WTC11 (cell line): ENCODE results near the gene PRKAG2. TPM values are rescaled to one million over a fixed set of nuclear protein-coding genes. Genes with fewer than 3 reads are reported as not detected.

ENCODE experiments used
- ATAC-seq: fragments of 200-7000 bp; cut with Tn5 transposase; 2 replicates; pipeline ENCODE4 v1.10.0; 2021; ENCODE audit warnings: mild to moderate bottlenecking, moderate library complexity
- CTCF ChIA-PET: fragments of 300-600 bp; sonication (Branson Sonifier 250); formaldehyde crosslinking; loops from one replicate; lab custom pipeline; 2021; ENCODE audit warnings: antibody characterized with exemption; lab: Charles Lee
- POLR2A ChIA-PET: fragments of 350-600 bp; sonication (Branson Sonifier 250); formaldehyde crosslinking; loops from one replicate; lab custom pipeline; 2021; ENCODE audit warnings: antibody characterized with exemption; lab: Charles Lee
- DNase-seq: peaks from one replicate; pipeline ENCODE4 v3.0.0; 2021; ENCODE audit warnings: low spot score
- H3K27ac Mint-ChIP-seq: 2 replicates; pipeline ENCODE4 v1.8.0; 2021; ENCODE audit warnings: mixed read lengths
- H3K27me3 Mint-ChIP-seq: 2 replicates; pipeline ENCODE4 v1.8.0; 2021; ENCODE audit warnings: low read depth, mild to moderate bottlenecking, moderate library complexity, mixed read lengths
- H3K36me3 Mint-ChIP-seq: 2 replicates; pipeline ENCODE4 v1.8.0; 2021; ENCODE audit warnings: mixed read lengths
- H3K4me1 Mint-ChIP-seq: 2 replicates; pipeline ENCODE4 v1.8.0; 2022; ENCODE audit warnings: mixed read lengths
- H3K4me3 Mint-ChIP-seq: 2 replicates; pipeline ENCODE4 v1.8.0; 2021; ENCODE audit warnings: mild to moderate bottlenecking, moderate library complexity, mixed read lengths
- H3K9me3 Mint-ChIP-seq: 2 replicates; pipeline ENCODE4 v1.8.0; 2021; ENCODE audit warnings: mixed read lengths
- CREB1 ChIP-seq: sonication (generic); formaldehyde crosslinking; IDR thresholded peaks from 2 replicates; pipeline ENCODE4 v1.8.0; 2023; ENCODE audit warnings: mild to moderate bottlenecking, missing genetic modification reagents
- ETV6 ChIP-seq: sonication (generic); formaldehyde crosslinking; IDR thresholded peaks from 2 replicates; pipeline ENCODE4 v1.8.1; 2022; ENCODE audit warnings: mild to moderate bottlenecking, missing genetic modification reagents
- JAZF1 ChIP-seq: fragments of 250-450 bp; sonication (Bioruptor Pico); IDR thresholded peaks from 2 replicates; pipeline ENCODE4 v1.9.0; 2021; ENCODE audit warnings: moderate library complexity, mild to moderate bottlenecking, inconsistent platforms
- KAT7 ChIP-seq: sonication (generic); formaldehyde crosslinking; IDR thresholded peaks from 2 replicates; pipeline ENCODE4 v1.8.1; 2023; ENCODE audit warnings: missing genetic modification reagents, mild to moderate bottlenecking, borderline replicate concordance
- SMAD4 ChIP-seq: sonication (generic); formaldehyde crosslinking; IDR thresholded peaks from 2 replicates; pipeline ENCODE4 v1.8.0; 2022; ENCODE audit warnings: mild to moderate bottlenecking, missing genetic modification reagents
- TEAD4 ChIP-seq: sonication (generic); formaldehyde crosslinking; IDR thresholded peaks from 2 replicates; pipeline ENCODE4 v1.8.0; 2022; ENCODE audit warnings: mild to moderate bottlenecking, missing genetic modification reagents
- ZBTB21 ChIP-seq: sonication (generic); formaldehyde crosslinking; IDR thresholded peaks from 2 replicates; pipeline ENCODE4 v1.8.1; 2023; ENCODE audit warnings: mild to moderate bottlenecking, missing genetic modification reagents, borderline replicate concordance
- ZNF416 ChIP-seq: fragments of 250-450 bp; sonication (Bioruptor Pico); IDR thresholded peaks from 2 replicates; pipeline ENCODE4 v1.9.0; 2021; ENCODE audit warnings: mild to moderate bottlenecking, inconsistent platforms
- total RNA-seq: library from RNA; stranded (reverse); gene quantifications from 3 replicates; pipeline ENCODE4 v1.2.3, GENCODE V29; 2021
- TF ChIP-seq, protein P1 (sequence below): sonication (generic); formaldehyde crosslinking; conservative IDR thresholded peaks from 2 replicates; pipeline ENCODE4 v1.8.1; 2022; ENCODE audit warnings: mild to moderate bottlenecking, missing genetic modification reagents
- TF ChIP-seq, protein P2 (sequence below): sonication (generic); formaldehyde crosslinking; IDR thresholded peaks from 2 replicates; pipeline ENCODE4 v1.8.1; 2022; ENCODE audit warnings: missing genetic modification reagents, borderline replicate concordance
- TF ChIP-seq, protein P3 (sequence below): sonication (generic); formaldehyde crosslinking; IDR thresholded peaks from 2 replicates; pipeline ENCODE4 v1.8.1; 2023; ENCODE audit warnings: mild to moderate bottlenecking, missing genetic modification reagents, borderline replicate concordance
- TF ChIP-seq, protein P4 (sequence below): sonication (generic); formaldehyde crosslinking; IDR thresholded peaks from 2 replicates; pipeline ENCODE4 v1.8.1; 2023; ENCODE audit warnings: mild to moderate bottlenecking, missing genetic modification reagents, moderate library complexity
- TF ChIP-seq, protein P5 (sequence below): fragments of 250-450 bp; sonication (Bioruptor Pico); IDR thresholded peaks from 2 replicates; pipeline ENCODE4 v1.8.0; 2021; ENCODE audit warnings: mild to moderate bottlenecking
- TF ChIP-seq, protein P6 (sequence below): fragments of 250-450 bp; sonication (Bioruptor Pico); IDR thresholded peaks from 2 replicates; pipeline ENCODE4 v1.9.0; 2021; ENCODE audit warnings: mild to moderate bottlenecking
- TF ChIP-seq, protein P7 (sequence below): sonication (generic); formaldehyde crosslinking; IDR thresholded peaks from 2 replicates; pipeline ENCODE4 v1.8.0; 2023; ENCODE audit warnings: missing genetic modification reagents
- TF ChIP-seq, protein P8 (sequence below): sonication (generic); formaldehyde crosslinking; IDR thresholded peaks from 2 replicates; pipeline ENCODE4 v1.8.1; 2023; ENCODE audit warnings: mild to moderate bottlenecking, missing genetic modification reagents

The PRKAG2 gene
- total RNA-seq, 1 experiment from 2014 or later = 20.3 TPM

DNA sequence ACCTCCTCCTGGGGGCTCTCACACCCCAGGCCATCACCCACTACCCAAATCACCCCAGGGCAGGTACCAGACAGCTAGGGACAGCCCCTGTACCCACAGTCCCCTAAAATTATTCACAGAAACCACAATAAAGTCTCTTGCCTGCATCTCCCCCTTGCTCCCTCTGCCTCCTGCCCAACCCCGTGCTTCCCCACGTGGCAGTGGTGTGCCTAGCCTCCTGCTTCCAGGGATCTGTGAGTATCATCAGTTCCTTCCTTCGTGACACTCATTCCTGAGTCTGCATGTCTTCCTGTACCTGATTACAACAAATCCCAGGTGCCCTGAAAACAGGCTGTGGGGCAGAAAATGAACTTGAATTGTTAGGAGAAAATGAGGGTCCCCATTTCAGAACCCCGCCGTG lies 61.5 kb downstream of the PRKAG2 start:
- Mint-ChIP-seq H3K27me3 (peaks cover 30% of the 10 kb centered on the region), H3K4me3 (no peak overlapping the region; the same call in 1 of the 2 replicates), H3K9me3 (no peaks in the 10 kb centered on the region), H3K36me3 (no peaks in the 10 kb centered on the region), H3K27ac (no peak overlapping the region), H3K4me1 (peaks cover 28% of the 10 kb centered on the region)
- ChIA-PET POLR2A (no interaction called here), CTCF (interaction anchor here (0.6 to 2.8 kb wide), 6 partner anchors 21 to 117 kb away, joined by 3 to 25 read pairs (median 4); no protein-coding TSS in a partner anchor)
- TF ChIP-seq, protein P1, sequence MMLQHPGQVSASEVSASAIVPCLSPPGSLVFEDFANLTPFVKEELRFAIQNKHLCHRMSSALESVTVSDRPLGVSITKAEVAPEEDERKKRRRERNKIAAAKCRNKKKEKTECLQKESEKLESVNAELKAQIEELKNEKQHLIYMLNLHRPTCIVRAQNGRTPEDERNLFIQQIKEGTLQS (CRISPR knock-in tag) = no peak
- TF ChIP-seq SMAD4 (CRISPR knock-in tag) = no peak
- no peak for TF ChIP-seq ETV6 (CRISPR knock-in tag)
- DNase-seq (no peak), ATAC-seq (no peak)

DNA sequence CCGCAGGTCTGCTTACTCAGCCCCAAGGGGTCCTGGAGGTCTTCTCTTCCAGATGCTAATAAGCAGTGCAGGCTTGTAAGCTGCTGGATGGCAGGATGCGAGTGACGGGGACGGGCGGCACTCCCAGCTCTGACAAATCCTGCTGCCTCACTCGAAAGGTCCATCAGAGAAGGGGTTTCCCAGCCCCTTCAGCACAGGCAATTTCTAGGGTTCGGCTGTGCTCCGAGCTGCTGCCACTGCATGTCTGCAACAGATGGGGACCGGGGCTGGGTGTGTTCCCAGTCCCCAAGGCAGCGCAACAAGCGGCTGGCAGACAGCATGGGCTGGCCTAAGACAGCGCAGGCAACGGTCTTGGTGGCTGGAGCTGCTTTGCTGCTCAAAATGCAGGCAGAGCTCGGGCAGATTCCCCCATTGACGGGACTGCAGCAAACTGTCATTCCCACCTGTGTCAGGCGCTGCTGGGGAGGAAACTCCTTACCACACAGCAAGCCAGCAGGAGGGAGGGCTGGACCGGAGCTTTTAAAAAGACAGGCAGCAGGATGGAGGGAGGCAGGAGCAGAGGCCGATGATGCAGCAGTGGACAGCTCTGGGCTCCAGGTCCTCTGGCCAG lies 62.4 kb downstream of the PRKAG2 start:
- TF ChIP-seq, protein P2, sequence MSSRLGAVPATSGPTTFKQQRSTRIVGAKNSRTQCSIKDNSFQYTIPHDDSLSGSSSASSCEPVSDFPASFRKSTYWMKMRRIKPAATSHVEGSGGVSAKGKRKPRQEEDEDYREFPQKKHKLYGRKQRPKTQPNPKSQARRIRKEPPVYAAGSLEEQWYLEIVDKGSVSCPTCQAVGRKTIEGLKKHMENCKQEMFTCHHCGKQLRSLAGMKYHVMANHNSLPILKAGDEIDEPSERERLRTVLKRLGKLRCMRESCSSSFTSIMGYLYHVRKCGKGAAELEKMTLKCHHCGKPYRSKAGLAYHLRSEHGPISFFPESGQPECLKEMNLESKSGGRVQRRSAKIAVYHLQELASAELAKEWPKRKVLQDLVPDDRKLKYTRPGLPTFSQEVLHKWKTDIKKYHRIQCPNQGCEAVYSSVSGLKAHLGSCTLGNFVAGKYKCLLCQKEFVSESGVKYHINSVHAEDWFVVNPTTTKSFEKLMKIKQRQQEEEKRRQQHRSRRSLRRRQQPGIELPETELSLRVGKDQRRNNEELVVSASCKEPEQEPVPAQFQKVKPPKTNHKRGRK (CRISPR knock-in tag) = no peak
- TF ChIP-seq, protein P3, sequence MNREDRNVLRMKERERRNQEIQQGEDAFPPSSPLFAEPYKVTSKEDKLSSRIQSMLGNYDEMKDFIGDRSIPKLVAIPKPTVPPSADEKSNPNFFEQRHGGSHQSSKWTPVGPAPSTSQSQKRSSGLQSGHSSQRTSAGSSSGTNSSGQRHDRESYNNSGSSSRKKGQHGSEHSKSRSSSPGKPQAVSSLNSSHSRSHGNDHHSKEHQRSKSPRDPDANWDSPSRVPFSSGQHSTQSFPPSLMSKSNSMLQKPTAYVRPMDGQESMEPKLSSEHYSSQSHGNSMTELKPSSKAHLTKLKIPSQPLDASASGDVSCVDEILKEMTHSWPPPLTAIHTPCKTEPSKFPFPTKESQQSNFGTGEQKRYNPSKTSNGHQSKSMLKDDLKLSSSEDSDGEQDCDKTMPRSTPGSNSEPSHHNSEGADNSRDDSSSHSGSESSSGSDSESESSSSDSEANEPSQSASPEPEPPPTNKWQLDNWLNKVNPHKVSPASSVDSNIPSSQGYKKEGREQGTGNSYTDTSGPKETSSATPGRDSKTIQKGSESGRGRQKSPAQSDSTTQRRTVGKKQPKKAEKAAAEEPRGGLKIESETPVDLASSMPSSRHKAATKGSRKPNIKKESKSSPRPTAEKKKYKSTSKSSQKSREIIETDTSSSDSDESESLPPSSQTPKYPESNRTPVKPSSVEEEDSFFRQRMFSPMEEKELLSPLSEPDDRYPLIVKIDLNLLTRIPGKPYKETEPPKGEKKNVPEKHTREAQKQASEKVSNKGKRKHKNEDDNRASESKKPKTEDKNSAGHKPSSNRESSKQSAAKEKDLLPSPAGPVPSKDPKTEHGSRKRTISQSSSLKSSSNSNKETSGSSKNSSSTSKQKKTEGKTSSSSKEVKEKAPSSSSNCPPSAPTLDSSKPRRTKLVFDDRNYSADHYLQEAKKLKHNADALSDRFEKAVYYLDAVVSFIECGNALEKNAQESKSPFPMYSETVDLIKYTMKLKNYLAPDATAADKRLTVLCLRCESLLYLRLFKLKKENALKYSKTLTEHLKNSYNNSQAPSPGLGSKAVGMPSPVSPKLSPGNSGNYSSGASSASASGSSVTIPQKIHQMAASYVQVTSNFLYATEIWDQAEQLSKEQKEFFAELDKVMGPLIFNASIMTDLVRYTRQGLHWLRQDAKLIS (CRISPR knock-in tag) = no peak
- no peak for TF ChIP-seq JAZF1
- TF ChIP-seq, protein P4, sequence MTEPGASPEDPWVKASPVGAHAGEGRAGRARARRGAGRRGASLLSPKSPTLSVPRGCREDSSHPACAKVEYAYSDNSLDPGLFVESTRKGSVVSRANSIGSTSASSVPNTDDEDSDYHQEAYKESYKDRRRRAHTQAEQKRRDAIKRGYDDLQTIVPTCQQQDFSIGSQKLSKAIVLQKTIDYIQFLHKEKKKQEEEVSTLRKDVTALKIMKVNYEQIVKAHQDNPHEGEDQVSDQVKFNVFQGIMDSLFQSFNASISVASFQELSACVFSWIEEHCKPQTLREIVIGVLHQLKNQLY = no peak
- POLR2A ChIA-PET = interaction anchor here (0.6 to 1.1 kb wide), 3 partner anchors 20 to 335 kb away, joined by 3 to 6 read pairs (median 3); no protein-coding TSS in a partner anchor
- Mint-ChIP-seq H3K27me3 (peaks cover 30% of the 10 kb centered on the region), H3K4me3 (peak overlapping the region; percentile 37; the same call in 1 of the 2 replicates), H3K9me3 (no peaks in the 10 kb centered on the region), H3K36me3 (no peaks in the 10 kb centered on the region), H3K4me1 (peaks cover 28% of the 10 kb centered on the region), H3K27ac (no peak overlapping the region)
- ATAC-seq (peak; percentile 71), DNase-seq (peak; percentile 31)
- CTCF ChIA-PET = interaction anchor here (0.6 to 2.8 kb wide), 9 partner anchors 20 to 132 kb away, joined by 3 to 25 read pairs (median 3); no protein-coding TSS in a partner anchor

DNA sequence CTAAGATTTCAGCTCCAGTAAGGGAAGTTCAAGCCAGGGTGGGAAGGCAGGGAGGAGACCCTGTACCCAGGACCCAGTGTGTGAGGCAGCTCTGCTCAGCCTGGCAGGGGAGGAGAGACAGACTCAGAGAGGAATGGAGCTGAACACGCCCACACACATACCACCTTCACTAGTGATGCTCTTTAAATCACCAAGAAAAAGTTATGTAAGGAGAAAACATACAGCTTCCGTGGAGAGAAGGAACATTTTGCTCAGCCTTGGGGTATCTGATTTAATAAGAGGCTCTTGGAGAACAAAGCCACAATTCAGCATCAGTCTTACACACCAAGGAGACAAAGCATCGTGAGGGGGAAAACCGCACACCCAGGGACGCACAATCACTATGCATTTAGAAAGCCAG lies 62.9 kb downstream of the PRKAG2 start:
- CTCF ChIA-PET = interaction anchor here (1.3 to 2.8 kb wide), 4 partner anchors 31 to 133 kb away, joined by 3 to 25 read pairs (median 4); no protein-coding TSS in a partner anchor
- H3K27me3 Mint-ChIP-seq = peaks cover 30% of the 10 kb centered on the region
- peaks cover 28% of the 10 kb centered on the region for H3K4me1 Mint-ChIP-seq
- no peaks in the 10 kb centered on the region for H3K36me3 Mint-ChIP-seq
- ATAC-seq = peak; percentile 27; the same call in 1 of the 2 replicates
- no peaks in the 10 kb centered on the region for H3K9me3 Mint-ChIP-seq
- peak overlapping the region; percentile 32 for H3K4me3 Mint-ChIP-seq
- DNase-seq = no peak
- H3K27ac Mint-ChIP-seq = no peak overlapping the region
- POLR2A ChIA-PET = interaction anchor here (0.6 to 1.1 kb wide), 4 partner anchors 19 to 335 kb away, joined by 3 to 6 read pairs (median 3); no protein-coding TSS in a partner anchor
- no peak for TF ChIP-seq ZNF416
- TF ChIP-seq KAT7 (CRISPR knock-in tag) = no peak
- TF ChIP-seq, protein P5, sequence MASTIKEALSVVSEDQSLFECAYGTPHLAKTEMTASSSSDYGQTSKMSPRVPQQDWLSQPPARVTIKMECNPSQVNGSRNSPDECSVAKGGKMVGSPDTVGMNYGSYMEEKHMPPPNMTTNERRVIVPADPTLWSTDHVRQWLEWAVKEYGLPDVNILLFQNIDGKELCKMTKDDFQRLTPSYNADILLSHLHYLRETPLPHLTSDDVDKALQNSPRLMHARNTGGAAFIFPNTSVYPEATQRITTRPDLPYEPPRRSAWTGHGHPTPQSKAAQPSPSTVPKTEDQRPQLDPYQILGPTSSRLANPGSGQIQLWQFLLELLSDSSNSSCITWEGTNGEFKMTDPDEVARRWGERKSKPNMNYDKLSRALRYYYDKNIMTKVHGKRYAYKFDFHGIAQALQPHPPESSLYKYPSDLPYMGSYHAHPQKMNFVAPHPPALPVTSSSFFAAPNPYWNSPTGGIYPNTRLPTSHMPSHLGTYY (CRISPR knock-in tag) = no peak
- TF ChIP-seq TEAD4 (CRISPR knock-in tag) = no peak
- TF ChIP-seq ZBTB21 (CRISPR knock-in tag) = no peak
- TF ChIP-seq, protein P6, sequence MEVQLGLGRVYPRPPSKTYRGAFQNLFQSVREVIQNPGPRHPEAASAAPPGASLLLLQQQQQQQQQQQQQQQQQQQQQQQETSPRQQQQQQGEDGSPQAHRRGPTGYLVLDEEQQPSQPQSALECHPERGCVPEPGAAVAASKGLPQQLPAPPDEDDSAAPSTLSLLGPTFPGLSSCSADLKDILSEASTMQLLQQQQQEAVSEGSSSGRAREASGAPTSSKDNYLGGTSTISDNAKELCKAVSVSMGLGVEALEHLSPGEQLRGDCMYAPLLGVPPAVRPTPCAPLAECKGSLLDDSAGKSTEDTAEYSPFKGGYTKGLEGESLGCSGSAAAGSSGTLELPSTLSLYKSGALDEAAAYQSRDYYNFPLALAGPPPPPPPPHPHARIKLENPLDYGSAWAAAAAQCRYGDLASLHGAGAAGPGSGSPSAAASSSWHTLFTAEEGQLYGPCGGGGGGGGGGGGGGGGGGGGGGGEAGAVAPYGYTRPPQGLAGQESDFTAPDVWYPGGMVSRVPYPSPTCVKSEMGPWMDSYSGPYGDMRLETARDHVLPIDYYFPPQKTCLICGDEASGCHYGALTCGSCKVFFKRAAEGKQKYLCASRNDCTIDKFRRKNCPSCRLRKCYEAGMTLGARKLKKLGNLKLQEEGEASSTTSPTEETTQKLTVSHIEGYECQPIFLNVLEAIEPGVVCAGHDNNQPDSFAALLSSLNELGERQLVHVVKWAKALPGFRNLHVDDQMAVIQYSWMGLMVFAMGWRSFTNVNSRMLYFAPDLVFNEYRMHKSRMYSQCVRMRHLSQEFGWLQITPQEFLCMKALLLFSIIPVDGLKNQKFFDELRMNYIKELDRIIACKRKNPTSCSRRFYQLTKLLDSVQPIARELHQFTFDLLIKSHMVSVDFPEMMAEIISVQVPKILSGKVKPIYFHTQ (CRISPR knock-in tag) = no peak
- TF ChIP-seq, protein P1 (CRISPR knock-in tag) = no peak
- TF ChIP-seq, protein P7, sequence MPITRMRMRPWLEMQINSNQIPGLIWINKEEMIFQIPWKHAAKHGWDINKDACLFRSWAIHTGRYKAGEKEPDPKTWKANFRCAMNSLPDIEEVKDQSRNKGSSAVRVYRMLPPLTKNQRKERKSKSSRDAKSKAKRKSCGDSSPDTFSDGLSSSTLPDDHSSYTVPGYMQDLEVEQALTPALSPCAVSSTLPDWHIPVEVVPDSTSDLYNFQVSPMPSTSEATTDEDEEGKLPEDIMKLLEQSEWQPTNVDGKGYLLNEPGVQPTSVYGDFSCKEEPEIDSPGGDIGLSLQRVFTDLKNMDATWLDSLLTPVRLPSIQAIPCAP (CRISPR knock-in tag) = no peak
- TF ChIP-seq CREB1 = no peak
- TF ChIP-seq, protein P8, sequence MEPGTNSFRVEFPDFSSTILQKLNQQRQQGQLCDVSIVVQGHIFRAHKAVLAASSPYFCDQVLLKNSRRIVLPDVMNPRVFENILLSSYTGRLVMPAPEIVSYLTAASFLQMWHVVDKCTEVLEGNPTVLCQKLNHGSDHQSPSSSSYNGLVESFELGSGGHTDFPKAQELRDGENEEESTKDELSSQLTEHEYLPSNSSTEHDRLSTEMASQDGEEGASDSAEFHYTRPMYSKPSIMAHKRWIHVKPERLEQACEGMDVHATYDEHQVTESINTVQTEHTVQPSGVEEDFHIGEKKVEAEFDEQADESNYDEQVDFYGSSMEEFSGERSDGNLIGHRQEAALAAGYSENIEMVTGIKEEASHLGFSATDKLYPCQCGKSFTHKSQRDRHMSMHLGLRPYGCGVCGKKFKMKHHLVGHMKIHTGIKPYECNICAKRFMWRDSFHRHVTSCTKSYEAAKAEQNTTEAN (CRISPR knock-in tag) = no peak
